NCI-H2196 (cell line): ENCODE data around the gene CAPZB.
A peak's percentile ranks its signal among the peaks of the same experiment; 100 is the strongest.

Experiments
- DNase-seq: peaks from one replicate; lab custom pipeline; 2025; ENCODE audit not compliant: unreplicated experiment; lab: John Stamatoyannopoulos, UW

Gene CAPZB

DNA sequence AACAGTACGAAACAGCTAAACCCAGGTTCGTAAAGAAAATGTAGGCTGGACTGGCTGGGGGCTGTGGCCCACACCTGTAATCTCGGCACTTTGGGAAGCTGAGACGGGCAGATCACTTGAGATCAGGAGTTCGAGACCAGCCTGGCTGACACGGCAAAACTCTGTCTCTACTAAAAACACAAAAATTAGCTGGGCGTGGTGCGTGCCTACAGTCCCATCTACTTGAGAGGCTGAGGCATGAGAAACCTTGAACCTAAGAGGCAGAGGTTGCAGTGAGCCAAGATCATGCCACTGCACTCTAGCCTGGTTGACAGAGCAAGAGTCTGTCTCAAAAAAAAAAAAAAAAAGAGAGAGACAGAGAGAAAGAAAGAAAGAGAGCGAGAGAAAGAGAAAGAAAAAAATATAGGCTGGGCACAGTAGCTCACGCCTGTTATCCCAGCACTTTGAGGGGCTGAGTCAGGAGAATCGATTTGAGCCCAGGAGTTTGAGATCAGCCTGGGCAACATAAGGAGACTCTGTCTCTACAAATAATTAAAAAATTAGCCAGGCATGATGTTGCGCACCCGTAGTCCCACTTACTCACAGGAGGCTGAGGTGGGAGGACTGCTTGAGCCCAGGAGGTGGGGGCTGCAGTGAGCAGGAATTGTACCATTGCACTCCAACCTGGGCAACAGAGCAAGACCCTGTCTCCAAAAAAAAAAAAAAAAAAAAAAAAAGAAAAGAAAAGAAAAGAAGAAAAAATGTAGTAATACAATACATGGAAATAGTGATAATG is 35.7 kb downstream of the CAPZB start:
- DNase-seq, result no peak

DNA sequence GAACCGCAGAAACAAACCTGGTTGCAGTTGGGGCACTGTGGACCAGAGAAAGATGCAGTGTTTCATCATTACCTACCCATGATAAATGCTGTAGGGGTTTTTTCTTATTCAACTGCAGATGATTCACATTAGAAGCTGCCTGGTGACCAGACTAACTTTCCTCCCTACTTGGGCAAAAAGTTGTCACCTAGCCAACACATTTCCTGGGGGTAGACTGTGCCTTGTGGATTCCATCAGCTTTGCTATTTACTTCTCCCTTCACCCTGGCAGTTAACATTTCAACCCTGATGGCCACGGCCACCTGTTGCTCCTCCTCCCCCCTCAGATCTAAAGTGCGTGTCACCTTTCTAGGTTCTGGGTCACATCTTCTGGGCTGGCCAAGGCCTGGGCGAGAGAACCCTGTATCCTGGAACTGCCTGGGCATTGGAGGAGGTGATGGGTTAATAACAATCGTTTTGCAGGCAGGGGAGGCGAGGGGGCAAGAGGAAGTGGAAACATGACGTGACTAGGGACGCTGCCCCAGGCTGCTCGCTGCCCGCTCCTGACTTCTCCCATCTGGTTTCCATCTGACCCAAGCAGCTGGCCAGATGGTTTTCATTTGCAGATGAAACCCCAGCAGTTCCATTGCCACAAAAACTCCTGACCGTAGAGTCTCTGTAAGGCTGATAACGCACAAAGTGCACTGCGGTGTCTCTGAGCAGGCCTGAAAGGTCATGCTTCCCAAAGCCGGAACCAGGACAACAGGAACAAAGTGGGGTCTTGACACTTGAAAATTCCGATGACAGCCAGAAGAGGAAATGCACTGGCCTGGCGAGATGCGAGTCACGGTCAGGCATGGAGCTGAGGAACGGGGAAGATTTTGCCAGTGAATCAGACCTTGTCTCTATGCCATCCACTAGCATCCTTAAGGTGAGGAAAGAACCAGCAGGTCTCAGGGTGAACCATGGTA is 36.6 kb downstream of the CAPZB start:
- no peak for DNase-seq

DNA sequence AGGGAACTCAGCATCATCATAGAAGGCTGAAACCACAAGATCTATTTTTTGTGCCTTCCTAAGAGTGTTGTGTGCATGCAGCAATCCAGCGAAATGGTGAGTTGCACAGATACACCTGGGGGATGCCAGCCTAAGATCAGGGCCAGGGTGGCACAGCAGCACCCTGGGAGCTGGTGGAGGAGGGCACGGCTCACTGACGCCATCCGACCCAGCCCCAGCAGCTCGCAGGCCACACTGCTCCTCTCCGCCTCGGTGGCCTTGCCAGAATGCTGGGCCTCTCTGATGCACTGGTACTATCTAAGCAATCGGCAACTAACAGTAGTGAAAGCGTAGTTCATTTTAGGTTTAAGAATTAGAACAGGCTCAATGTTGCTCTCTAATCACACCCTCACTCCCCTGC is 37.8 kb downstream of the CAPZB start:
- DNase-seq, result no peak

DNA sequence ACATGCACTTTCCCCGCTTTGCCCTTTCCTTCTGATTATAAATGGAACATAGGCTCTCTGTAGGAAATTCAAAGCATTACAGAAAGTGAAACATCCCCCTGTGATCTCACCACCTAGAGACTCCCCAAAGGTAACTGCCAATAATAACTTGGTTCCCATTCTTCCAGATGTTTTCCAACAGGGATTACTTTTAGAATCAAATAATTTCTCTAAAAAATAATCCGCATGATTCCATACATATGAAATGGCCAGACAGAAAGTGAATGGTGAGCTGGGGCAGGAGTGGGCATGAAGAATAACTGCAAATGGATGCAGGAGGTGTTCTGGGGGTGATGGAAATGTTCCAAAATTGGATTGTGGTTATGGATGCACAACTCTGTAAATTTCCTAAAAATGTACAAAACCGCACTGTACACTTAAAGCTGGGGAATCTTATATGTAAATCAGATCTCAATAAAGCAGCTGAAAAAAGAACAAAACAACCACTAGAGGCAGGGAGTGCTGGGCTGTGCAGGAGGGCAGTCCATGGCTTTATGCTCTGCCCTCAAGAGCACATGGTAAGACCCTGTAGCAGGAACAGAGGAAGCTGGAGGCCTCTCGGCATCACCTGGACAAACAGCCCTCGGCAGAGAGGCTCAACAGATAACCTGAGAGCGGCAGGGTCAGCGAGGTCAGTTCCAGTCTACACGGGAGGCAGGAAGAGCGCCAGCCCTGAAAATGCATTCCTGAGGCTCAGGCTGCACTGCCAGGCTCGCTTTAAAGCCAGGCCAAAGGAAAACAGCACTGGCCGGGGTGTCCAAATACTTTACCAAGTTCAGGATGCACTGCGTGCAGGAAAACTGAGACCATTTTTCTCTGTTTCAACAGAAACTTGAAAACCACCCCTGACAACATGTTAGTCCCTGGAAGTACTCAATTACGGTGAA is 39.7 kb downstream of the CAPZB start:
- peak; percentile 87 for DNase-seq

DNA sequence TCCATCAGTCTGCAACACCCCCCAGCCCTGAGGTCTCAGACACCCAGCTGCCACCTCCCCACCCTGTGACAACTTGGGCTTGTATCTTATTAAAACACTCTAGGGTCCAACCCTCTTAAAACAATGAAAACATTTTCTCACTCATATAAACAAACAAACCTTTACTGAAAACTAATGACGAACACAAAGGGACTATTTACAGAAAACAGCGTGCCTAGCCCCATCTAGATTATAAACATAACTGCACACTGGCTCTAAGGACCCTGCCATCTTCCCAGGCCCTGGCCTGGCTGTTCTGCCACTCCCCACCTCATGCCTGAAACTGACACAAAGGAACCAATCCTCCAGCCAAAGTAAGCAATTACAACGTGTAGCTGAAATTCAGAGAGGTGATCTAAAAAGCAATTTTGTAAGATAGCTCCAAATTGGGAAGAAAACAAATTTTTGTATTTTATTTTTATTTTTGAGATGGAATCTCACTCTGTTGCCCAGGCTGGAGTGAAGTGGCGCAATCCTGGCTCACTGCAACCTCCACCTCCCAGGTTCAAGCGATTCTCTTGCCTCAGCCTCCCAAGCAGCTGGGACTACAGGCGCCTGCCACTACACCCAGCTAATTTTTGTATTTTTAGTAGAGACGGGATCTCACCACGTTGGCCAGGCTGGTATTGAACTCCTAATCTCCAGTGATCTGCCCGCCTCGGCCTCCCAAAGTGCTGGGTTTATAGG is 40.9 kb downstream of the CAPZB start:
- no peak for DNase-seq

DNA sequence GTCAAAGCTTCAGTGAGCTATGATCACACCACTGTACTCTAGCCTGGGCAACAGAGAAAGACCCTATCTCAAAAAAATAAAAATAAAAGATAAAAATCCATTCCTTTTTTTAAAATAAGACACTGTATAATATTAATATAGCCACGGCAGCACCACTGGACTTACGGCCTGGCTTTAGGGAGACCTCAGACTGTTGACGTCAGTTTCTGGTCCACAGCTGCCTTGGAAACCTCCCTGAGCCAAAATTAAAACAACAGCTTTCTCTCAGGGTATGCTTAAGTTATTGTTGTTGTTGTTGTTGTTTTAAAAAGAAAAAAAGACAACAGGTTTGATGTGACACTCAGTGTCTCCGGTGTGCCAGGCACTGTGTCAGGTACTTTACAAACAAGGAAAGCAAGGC is 42.0 kb downstream of the CAPZB start:
- no peak for DNase-seq

DNA sequence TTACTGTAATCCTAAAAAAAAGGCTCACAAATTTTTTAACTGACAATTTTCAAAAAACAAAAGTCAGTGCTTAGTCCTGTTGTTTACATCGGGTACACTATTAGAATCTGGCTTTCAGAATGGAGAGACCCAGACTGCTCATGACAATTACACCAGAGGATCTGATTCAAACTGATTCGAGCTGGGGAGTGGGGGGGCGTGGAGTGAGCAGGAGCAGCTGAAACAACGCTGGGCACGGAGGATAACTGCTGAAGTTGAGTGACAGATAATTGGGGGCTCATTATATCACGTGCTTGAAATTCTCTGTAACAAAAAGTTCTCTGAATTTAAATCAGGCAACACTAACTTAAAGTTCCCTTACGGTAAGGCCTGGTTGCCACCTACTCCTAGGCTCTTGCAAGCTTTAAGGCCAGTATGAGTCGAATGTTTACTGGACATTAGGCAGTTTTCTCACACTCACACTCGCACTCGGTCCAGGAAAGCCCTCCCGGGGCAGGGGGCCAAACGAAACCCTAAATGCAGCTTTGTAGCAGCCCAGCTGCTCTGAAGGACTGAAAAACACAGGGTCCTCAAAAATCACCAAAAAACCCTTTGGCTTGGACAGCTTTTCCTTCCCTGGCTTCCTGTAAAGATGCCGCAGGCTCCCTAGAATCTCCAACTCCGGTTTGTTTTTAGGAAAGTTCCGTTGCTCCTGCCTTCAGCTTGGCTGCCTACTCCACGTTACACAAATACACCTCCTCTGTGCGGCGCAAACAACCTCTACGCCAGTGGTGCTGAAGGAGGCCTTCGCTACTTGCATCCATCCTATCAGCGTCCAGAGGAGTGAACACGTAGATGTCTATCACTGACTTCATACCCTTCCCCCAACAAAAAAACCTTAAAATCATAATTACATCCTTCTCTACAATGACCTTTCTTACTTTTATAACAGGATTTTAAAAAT is 42.9 kb downstream of the CAPZB start:
- no peak for DNase-seq

DNA sequence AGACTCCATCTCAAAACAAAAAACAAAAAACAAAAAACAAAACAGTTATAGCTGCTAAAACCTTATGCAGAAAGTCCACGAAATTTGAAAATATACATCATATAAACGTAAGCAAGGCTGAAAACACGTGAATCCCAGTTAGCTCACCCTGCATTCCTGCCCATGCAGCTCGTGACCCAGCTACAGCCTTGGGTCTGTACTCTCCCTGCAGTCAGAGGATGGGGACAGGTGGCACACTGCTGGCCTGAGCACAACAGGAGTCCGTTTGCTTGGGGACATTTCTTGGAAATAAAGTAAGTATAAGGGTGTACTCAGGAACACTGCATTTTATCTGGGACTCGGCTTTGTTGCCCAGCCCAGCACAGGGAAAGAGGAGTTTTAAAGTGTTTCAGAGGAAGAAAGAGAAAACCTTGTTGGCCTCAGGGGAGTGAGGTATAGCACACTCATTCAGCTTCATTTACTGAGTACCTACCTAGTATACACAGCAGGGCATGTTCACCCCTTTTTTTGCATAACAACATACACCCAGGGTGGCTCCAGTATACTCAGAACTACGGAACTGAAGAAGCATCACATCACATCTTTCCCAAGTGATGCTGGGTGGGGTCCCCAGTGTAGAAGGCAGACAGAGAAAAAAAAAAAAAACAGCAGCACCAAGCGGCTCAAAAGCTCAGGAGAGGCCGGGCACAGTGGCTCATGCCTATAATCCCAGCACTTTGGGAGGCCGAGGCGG is 44.1 kb downstream of the CAPZB start:
- no peak for DNase-seq

DNA sequence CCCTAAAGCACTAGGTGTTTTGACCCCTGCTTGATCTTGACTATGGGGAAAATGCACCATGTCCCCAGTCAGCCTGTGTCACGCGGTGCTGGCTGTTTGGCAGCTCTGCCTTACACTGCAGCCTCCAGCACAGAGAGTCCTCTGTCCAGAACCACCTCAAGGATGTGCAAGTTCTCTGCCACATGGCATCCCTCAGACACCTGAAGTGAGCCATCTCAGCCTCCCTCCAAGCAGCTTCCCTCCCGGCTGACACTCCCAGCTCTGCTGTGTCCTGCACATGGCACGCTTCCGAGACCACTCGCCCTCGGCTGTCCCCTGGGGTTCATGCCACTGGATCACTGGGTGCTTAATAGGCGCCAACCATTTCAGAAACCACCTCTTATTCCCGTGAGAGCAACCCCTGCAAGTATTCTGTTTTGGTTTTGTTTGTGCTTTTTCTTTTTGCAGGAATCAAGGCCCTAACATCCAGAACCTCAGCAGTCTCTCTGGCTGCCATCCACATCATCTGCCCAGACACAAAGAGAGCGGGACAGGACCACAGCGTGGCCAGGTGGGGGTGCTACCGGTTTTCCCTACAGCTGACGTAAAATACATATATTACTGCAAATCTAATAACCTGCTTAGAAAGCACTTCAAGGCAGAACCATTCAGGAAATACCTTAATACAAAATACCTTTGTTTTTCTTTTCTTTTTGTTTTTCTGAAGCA is 45.7 kb downstream of the CAPZB start:
- peak; percentile 47 for DNase-seq

DNA sequence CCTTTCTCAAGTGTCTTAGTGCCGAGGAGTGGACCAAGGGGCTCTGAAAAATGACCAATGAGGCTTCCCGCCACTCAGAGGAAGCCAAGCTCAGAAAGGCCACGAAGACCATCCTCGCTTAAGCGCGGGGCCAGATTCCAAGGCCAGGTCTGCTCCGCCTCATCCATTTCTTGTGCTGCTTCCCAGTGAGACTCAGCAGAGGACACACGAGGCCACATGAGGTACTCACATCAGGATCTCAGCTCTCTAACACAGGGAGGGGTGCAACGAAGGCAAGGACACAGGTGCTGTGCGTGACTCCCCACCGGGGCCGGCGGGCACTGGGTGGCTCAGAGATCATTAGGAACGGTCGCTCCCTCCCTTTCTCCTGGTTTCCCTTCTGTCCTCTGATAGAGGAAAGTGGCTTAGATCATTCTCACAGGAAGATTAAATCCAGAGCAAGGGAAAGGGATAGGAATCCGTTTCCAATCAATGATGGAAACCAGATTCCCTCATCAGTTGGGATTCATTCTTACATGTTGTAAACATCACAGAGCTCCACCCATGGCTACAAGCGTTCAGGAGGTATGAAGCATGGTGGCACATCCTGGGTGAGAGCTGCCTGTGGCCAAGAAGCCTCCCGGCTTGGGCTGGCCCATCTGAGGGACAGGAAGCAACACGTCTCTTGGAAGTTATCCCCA is 46.7 kb downstream of the CAPZB start:
- DNase-seq, result no peak

DNA sequence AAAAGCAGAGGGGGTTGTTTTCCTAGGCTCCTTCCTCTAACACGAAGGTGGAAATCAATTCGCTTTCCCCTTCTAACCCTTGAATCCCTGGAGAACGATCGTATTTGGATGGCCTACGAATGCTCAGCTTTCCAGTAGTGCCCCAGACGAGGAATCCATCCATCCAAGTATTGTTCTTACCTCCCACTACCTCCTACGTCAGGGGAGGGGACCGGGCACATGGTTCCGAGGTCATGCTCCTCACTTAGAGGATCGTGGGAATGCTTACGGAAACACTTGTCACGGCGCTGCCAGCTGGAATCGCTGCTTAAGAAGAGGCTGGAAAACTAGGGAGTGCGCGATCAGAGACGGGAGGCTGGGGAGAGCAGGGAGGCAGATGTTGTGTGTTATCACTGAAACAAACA is 47.4 kb downstream of the CAPZB start:
- DNase-seq, result no peak

DNA sequence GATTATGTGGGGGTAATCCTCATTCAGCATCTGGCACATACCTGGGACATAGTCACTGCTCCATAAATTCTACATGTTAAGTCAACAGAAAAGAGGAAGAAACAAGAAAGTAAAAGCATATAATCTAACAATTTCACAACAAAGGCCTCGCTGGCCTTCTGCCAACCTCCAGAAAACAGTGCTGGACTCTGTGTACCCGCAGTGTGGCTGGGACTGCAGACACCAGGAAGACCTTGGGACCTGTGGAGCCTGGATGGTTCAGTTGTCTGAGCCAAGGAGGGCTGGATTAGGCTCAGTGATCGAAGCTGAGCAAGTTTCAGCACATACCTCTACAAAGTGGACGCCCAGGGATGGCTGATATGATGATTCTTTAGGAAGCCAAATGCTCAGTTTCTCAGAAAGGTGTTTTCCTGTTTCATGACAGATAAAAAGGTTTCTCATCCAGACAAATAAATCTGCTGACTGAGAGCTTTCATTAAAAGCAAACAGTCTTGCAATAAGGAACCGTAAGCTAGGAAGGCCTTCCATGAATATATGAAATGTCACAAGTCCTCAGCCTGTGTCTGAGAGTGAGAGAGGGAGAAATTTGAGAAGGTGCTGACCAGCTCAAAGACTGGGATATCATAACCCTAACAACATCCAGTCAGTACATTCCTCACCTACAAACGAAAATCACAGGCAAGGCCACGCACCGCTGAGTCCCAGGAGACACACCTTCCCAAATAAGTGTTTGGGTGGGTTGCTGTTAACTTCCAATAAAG is 48.4 kb downstream of the CAPZB start:
- DNase-seq, result peak; percentile 22

DNA sequence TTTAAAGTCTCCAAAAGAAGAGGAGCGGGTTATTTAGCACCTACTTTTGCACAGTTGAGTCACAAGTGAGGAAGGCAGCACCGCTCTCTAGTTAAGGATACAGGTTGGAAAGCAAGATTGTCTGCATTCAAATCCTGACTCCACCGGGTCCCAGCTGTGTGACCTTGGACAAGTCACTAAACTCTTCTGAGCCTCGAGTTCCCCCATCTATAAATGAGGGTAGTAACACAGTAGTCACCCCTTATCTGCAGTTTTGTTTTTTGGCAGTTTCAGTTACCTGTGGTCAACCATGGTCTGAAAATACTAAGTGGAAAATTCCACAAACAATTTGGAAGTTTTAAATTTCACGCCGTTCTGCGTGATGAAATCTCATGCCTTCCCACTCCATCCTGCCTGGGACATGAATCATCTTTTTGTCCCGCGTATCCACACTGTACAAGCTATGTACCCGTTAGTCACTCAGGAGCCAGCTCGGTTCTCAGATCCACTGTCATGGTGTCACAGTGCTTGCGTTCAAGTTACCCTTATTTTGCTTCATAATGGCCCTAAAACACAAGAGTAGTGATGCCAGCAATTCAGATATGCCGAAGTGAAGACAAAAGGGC is 49.4 kb downstream of the CAPZB start:
- no peak for DNase-seq

DNA sequence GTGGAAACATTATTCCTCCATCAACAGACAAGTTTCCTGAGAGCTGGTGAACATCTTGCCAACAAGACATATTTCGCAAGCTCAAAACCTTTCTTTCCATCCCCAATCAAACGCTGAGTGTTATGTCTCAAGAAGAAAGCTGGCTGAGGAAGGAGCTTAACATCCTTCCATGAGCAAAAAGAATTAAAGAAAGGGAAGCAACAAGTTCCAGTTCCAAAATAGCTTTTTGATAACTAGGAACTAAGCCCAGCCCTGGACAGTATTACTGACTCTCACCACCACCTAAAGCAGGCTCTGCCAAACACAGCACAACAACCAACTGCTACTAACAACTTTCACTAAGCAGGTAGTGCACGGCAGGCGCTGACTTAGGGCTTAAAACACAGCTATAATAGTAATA is 50.2 kb downstream of the CAPZB start:
- no peak for DNase-seq

DNA sequence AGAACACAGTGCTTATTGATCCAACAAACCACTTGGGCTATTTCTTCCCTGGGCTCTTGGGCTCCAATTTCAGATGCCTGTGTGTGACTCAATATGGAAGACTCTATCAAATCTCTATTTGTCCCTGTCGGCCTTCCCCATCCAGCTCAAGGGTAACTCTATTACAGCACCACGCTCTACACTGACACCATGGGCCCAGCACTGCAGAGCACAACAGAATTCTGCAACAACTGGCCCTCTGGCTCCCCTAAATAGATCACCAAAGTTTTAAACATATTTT is 51.7 kb downstream of the CAPZB start:
- DNase-seq, result no peak

DNA sequence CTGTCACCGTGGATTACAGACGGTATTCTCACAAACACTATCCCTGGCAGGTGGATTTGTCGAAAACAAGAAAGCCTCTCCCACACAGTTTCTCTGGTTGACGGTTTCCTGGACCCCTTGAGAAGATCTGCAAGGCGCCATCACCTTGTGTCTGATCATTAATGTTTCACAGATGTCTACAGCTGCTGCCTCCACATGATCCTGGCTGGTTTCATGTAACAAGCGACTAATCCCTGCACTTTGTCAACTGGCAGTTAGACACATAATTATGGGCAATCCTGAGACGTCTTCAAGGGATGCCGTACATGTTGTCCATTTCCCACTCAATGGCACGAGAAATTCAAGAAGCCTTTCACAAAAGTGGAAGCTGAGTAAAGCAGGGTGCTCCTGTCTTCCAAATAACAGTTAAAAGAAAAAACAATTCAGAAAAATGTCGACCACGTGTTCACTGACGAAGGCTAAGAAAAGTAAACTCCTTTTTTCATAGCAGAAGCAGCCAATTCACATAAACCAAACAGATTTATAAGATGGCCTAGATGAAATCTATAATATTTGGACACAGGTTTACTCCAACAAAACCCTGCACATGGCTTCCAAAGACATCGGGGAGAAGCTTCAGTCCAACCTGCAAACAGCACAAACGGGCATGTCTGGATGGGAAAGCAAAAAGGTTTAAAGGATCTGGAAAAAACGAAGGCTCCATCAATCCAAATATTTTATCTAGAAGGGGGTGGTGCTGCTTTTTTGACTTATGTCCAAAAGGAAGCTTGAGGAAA is 52.2 kb downstream of the CAPZB start:
- DNase-seq, result no peak
